ENCODE results near the gene TIMM17A. TPM values are rescaled to one million over a fixed set of nuclear protein-coding genes. Genes with fewer than 3 reads are reported as not detected.

Gene TIMM17A
- total and polyA plus RNA-seq, 2 of the 8 experiments (the other 6 are each of a cell fraction or from before 2014, with no cell fraction given), result 30.3 to 57.1 TPM

DNA sequence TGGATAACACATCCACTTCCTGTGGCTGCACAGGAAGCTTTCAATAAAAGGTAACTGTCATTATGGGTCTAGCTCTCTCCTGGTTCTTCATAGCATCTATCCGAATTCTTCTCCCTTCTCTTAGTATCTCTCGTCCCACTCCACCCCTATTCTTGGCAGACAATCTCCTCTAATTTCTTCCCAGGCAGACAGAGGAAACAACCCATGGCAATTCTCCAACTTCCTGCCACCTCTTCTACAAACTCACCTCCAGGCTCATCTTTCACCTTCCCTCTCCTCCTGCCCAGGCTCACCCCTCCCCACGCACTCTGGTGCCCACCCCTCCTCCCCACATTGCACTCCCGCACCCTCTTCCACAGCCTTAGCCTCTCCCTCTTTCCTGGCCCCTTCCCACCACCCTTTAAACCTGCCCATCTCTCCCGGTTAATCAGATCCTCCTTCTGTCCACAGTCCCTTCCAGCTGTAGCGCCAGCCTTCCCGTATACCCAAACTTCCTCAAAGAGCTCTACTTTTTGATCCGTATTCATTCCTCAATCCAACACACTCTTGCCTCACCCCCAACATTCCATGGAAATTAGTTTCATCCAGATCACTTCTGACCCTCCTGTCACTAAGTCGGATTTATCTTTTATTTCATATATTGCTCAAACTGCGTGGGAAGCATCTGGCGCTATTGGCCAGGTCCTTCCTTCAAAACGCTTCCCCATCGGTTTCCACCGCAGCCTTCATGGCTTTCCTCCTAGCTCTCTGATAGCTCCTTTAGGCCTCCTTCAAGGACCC lies 40.7 kb upstream of the TIMM17A start (continued):
- TF ChIP-seq JUN (IDR thresholded peaks at IDR 0.05; ENCODE audit: low read depth, low read length), result no peak
- TF ChIP-seq NRF1 (IDR thresholded peaks at IDR 0.05; ENCODE audit: low read depth, low read length), result no peak
- no peak for TF ChIP-seq CTCF (IDR thresholded peaks at IDR 0.05; ENCODE audit: control extremely low read depth in 1 of 3, insufficient read depth in 1 of 3, low read depth in 1 of 3, low read length in 3 of 3)
